ENCODE results near the gene CLCF1.

The CLCF1 gene

GRCh38 chr11:67351275-67352005 lies 22.0 kb downstream of the CLCF1 start:
- Histone ChIP-seq H3K79me2 (ENCODE audit: insufficient read depth, low read length) (peaks cover 9% of the 10 kb centered on the region; the same call in 1 of the 2 replicates), H2AFZ (ENCODE audit: low read length) (no peak overlapping the region), H4K20me1 (ENCODE audit: insufficient read depth, low read length, poor library complexity, severe bottlenecking) (no peaks in the 10 kb centered on the region), H3K4me2 (ENCODE audit: low read depth, low read length, poor library complexity, severe bottlenecking) (peak overlapping the region; percentile 33), H3F3A (ENCODE audit: low read depth) (no peaks in the 10 kb centered on the region), H3K9me3 (ENCODE audit: insufficient read depth, low read depth, low read length) (no peaks in the 10 kb centered on the region), H3K9ac (ENCODE audit: low read depth, low read length, poor library complexity, severe bottlenecking) (peak overlapping the region; percentile 7), H3K9me2 (replicated peaks; ENCODE audit: low read depth, low read length) (no peaks in the 10 kb centered on the region), H3K4me3 (ENCODE audit: low read length, poor library complexity, severe bottlenecking) (no peak overlapping the region), H3K36me3 (ENCODE audit: insufficient read depth, low read length) (no peaks in the 10 kb centered on the region), H3K4me1 (ENCODE audit: insufficient read depth, low read length, poor library complexity, severe bottlenecking) (peaks cover 26% of the 10 kb centered on the region), H3K27me3 (ENCODE audit: insufficient read depth, low read length, poor library complexity, severe bottlenecking) (no peaks in the 10 kb centered on the region)
- peak; percentile 85 for TF ChIP-seq CTCF (conservative IDR thresholded peaks at IDR 0.05; ENCODE audit: low read length)
- no peak for TF ChIP-seq EZH2phosphoT487 (IDR thresholded peaks at IDR 0.05; ENCODE audit: borderline replicate concordance)

- no peak overlapping the region for H3K4me2 ChIP-seq (ENCODE audit: low read depth, low read length, poor library complexity, severe bottlenecking)
- no peaks in the 10 kb centered on the region for H3K9me3 ChIP-seq (ENCODE audit: insufficient read depth, low read depth, low read length)
- H3K79me2 ChIP-seq (ENCODE audit: insufficient read depth, low read length), result peaks cover 9% of the 10 kb centered on the region; the same call in 1 of the 2 replicates
- peaks cover 28% of the 10 kb centered on the region for H3K4me1 ChIP-seq (ENCODE audit: insufficient read depth, low read length, poor library complexity, severe bottlenecking)
- H3K9ac ChIP-seq (ENCODE audit: low read depth, low read length, poor library complexity, severe bottlenecking), result no peak overlapping the region
- no peaks in the 10 kb centered on the region for H3K9me2 ChIP-seq (replicated peaks; ENCODE audit: low read depth, low read length)
- TF ChIP-seq CTCF (conservative IDR thresholded peaks at IDR 0.05; ENCODE audit: low read length) (no peak), EZH2phosphoT487 (IDR thresholded peaks at IDR 0.05; ENCODE audit: borderline replicate concordance) (no peak)
- no peaks in the 10 kb centered on the region for H3F3A ChIP-seq (ENCODE audit: low read depth)
- H3K4me3 ChIP-seq (ENCODE audit: low read length, poor library complexity, severe bottlenecking), result no peak overlapping the region
- H4K20me1 ChIP-seq (ENCODE audit: insufficient read depth, low read length, poor library complexity, severe bottlenecking), result no peaks in the 10 kb centered on the region
- H2AFZ ChIP-seq (ENCODE audit: low read length), result no peak overlapping the region
- H3K36me3 ChIP-seq (ENCODE audit: insufficient read depth, low read length), result no peaks in the 10 kb centered on the region
- no peaks in the 10 kb centered on the region for H3K27me3 ChIP-seq (ENCODE audit: insufficient read depth, low read length, poor library complexity, severe bottlenecking)
Observed at GRCh38 chr11:67349928-67350465, 23.4 kb downstream of the CLCF1 start.

- Histone ChIP-seq H3K9me2 (replicated peaks; ENCODE audit: low read depth, low read length) (no peaks in the 10 kb centered on the region), H3K4me3 (ENCODE audit: low read length, poor library complexity, severe bottlenecking) (no peak overlapping the region), H3K36me3 (ENCODE audit: insufficient read depth, low read length) (no peaks in the 10 kb centered on the region), H3K79me2 (ENCODE audit: insufficient read depth, low read length) (peaks cover 9% of the 10 kb centered on the region; the same call in 1 of the 2 replicates), H2AFZ (ENCODE audit: low read length) (no peak overlapping the region), H3F3A (ENCODE audit: low read depth) (no peaks in the 10 kb centered on the region), H3K4me1 (ENCODE audit: insufficient read depth, low read length, poor library complexity, severe bottlenecking) (peaks cover 28% of the 10 kb centered on the region), H3K27me3 (ENCODE audit: insufficient read depth, low read length, poor library complexity, severe bottlenecking) (no peaks in the 10 kb centered on the region), H3K4me2 (ENCODE audit: low read depth, low read length, poor library complexity, severe bottlenecking) (no peak overlapping the region), H4K20me1 (ENCODE audit: insufficient read depth, low read length, poor library complexity, severe bottlenecking) (no peaks in the 10 kb centered on the region), H3K9ac (ENCODE audit: low read depth, low read length, poor library complexity, severe bottlenecking) (no peak overlapping the region), H3K9me3 (ENCODE audit: insufficient read depth, low read depth, low read length) (no peaks in the 10 kb centered on the region)
- TF ChIP-seq CTCF (conservative IDR thresholded peaks at IDR 0.05; ENCODE audit: low read length) (no peak), EZH2phosphoT487 (IDR thresholded peaks at IDR 0.05; ENCODE audit: borderline replicate concordance) (no peak)
Observed at GRCh38 chr11:67349457-67349856, 23.9 kb downstream of the CLCF1 start.
